ENCODE results near the gene SLC25A47.

DNA sequence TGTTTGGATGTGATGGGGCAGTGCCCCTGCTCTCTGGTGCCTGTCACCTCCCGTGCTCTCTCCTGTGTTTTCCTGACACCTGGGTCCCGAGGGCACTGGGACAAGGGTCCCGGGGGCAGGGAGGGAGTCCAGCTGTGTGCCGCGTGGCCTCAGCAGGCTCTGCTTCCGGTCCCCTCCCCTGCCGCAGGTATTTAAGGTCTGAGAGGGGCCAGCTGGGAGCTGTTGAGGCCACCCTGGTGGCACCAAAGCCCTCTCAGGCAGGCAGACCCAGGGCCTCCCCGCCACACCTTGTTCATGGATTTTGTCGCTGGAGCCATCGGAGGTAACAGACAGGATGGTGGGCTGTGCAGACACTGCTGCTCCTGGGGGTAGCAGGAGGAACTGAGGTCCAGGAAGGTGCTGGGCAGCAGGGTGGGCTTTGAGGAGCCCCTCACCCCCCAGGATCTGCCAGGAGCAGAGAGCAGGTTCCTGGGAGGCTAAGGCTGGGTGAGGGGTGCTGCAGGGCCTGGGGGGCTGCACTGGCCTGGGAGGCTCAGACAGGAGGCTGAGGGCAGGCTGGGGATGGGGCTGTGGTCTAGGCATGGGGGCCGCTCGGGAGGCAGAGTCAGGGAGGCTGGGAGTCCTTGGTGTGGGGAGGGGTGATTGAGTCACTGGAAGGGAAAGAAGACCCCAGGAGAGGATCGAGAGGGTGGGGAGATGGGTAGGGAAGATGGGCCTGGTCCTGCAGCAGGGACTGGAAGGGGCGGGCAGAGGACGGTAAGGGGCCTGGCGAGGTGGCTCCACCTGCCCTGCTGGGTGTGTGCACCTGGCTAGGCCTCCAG is at the start of gene SLC25A47:
- no peak for TF ChIP-seq POLR2AphosphoS5 (IDR thresholded peaks at IDR 0.05; ENCODE audit: low read depth, low read length)
- TF ChIP-seq, protein P1, sequence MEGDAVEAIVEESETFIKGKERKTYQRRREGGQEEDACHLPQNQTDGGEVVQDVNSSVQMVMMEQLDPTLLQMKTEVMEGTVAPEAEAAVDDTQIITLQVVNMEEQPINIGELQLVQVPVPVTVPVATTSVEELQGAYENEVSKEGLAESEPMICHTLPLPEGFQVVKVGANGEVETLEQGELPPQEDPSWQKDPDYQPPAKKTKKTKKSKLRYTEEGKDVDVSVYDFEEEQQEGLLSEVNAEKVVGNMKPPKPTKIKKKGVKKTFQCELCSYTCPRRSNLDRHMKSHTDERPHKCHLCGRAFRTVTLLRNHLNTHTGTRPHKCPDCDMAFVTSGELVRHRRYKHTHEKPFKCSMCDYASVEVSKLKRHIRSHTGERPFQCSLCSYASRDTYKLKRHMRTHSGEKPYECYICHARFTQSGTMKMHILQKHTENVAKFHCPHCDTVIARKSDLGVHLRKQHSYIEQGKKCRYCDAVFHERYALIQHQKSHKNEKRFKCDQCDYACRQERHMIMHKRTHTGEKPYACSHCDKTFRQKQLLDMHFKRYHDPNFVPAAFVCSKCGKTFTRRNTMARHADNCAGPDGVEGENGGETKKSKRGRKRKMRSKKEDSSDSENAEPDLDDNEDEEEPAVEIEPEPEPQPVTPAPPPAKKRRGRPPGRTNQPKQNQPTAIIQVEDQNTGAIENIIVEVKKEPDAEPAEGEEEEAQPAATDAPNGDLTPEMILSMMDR (IDR thresholded peaks at IDR 0.05): no peak
- no peak for TF ChIP-seq TCF7L2 (IDR thresholded peaks at IDR 0.05; ENCODE audit: low read depth, low read length)
- TF ChIP-seq, protein P2, sequence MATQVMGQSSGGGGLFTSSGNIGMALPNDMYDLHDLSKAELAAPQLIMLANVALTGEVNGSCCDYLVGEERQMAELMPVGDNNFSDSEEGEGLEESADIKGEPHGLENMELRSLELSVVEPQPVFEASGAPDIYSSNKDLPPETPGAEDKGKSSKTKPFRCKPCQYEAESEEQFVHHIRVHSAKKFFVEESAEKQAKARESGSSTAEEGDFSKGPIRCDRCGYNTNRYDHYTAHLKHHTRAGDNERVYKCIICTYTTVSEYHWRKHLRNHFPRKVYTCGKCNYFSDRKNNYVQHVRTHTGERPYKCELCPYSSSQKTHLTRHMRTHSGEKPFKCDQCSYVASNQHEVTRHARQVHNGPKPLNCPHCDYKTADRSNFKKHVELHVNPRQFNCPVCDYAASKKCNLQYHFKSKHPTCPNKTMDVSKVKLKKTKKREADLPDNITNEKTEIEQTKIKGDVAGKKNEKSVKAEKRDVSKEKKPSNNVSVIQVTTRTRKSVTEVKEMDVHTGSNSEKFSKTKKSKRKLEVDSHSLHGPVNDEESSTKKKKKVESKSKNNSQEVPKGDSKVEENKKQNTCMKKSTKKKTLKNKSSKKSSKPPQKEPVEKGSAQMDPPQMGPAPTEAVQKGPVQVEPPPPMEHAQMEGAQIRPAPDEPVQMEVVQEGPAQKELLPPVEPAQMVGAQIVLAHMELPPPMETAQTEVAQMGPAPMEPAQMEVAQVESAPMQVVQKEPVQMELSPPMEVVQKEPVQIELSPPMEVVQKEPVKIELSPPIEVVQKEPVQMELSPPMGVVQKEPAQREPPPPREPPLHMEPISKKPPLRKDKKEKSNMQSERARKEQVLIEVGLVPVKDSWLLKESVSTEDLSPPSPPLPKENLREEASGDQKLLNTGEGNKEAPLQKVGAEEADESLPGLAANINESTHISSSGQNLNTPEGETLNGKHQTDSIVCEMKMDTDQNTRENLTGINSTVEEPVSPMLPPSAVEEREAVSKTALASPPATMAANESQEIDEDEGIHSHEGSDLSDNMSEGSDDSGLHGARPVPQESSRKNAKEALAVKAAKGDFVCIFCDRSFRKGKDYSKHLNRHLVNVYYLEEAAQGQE (IDR thresholded peaks at IDR 0.05; ENCODE audit: insufficient read depth in 1 of 2, low read depth in 2 of 2, low read length in 1 of 2): no peak
- TF ChIP-seq SIN3A (IDR thresholded peaks at IDR 0.05; ENCODE audit: borderline replicate concordance, insufficient read depth, low read depth, low read length): no peak
